Mucosa of descending colon (tissue), 3 donors: ENCODE measurements around the gene CACNA1S. TPM values are rescaled to one million over a fixed set of nuclear protein-coding genes. Genes with fewer than 3 reads are reported as not detected.

Experiments used
- ATAC-seq: fragments of 200-7000 bp; cut with Tn5 transposase; one replicate; pipeline ENCODE4 v1.9.1; 2020; ENCODE audit warnings: mild to moderate bottlenecking, moderate library complexity
- DNase-seq, 3 donors: peaks; one replicate each; pipeline ENCODE4 v3.0.0-alpha.2; 2020
- H3K36me3 ChIP-seq: fragments of 200-600 bp; one replicate; pipeline ENCODE4 v1.8.0; 2021; ENCODE audit warnings: low read depth, mild to moderate bottlenecking
- H3K4me1 ChIP-seq: fragments of 200-600 bp; one replicate; pipeline ENCODE4 v1.8.0; 2021; ENCODE audit warnings: low read depth, mild to moderate bottlenecking
- H3K4me3 ChIP-seq: fragments of 200-600 bp; one replicate; pipeline ENCODE4 v1.8.0; 2021; ENCODE audit warnings: mild to moderate bottlenecking
- H3K9me3 ChIP-seq: fragments of 200-600 bp; one replicate; pipeline ENCODE4 v1.8.0; 2021; ENCODE audit warnings: mild to moderate bottlenecking
- intact Hi-C, 2 donors: fragments of 100-400 bp; cut with DNase I in 1 of 2; cut with micrococcal nuclease in 1 of 2; formaldehyde crosslinking; loops; one replicate each; pipeline versions ENCODE4 v1.11.0 to v1.11.1; 2022; cut with DNase I, micrococcal nuclease
- total RNA-seq, 3 donors: library from RNA; stranded (reverse); fragmentation: NEBNext Ultra II Directional in 2 of 3; extraction: Animal tissue kit (Norgen Biotek cat#: 25700) in 2 of 3; gene quantifications; one replicate each; pipeline versions ENCODE4 v1.2.1 to v1.2.4, GENCODE V29; 2021 to 2023
- TF ChIP-seq, protein P1 (sequence below): fragments of 200-600 bp; IDR thresholded peaks from one replicate; pipeline ENCODE4 v1.8.0; 2022; ENCODE audit warnings: antibody characterized with exemption, mild to moderate bottlenecking
- donor health status: DM: no; HTN: no; CAD: no; lungs with moderate emphysema.
- donor health status: DM: no; HTN: no; CAD: no.
- donor health status: DM: no; HTN: yes; CAD: no.

Gene CACNA1S
- total RNA-seq, 3 donors from 2014 or later = not detected

DNA sequence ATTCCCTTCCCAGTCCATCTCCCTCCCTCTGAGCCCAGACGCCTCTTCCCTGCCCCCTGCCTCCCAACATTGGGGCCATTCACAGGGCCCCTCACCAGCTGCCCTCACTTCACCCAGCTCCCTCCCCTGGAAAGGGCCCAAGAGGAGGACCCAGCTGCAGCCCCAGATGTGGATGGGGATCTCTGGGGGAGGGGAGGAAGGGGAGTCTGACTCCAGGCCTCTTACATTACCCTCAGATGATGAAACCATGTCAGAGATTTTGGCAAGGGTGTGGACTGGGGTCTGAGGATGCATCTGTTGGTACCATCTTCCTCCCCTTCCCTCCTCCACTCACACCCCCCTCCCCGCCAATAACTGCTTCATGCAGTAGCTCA is 87.6 kb downstream of the CACNA1S start:
- ATAC-seq (no peak), DNase-seq (no peak)
- intact Hi-C loops = no loop called here
- H3K4me3 ChIP-seq = no peak overlapping the region
- peaks cover 50% of the 10 kb centered on the region for H3K4me1 ChIP-seq
- TF ChIP-seq, protein P1, sequence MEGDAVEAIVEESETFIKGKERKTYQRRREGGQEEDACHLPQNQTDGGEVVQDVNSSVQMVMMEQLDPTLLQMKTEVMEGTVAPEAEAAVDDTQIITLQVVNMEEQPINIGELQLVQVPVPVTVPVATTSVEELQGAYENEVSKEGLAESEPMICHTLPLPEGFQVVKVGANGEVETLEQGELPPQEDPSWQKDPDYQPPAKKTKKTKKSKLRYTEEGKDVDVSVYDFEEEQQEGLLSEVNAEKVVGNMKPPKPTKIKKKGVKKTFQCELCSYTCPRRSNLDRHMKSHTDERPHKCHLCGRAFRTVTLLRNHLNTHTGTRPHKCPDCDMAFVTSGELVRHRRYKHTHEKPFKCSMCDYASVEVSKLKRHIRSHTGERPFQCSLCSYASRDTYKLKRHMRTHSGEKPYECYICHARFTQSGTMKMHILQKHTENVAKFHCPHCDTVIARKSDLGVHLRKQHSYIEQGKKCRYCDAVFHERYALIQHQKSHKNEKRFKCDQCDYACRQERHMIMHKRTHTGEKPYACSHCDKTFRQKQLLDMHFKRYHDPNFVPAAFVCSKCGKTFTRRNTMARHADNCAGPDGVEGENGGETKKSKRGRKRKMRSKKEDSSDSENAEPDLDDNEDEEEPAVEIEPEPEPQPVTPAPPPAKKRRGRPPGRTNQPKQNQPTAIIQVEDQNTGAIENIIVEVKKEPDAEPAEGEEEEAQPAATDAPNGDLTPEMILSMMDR = no peak
- no peaks in the 10 kb centered on the region for H3K9me3 ChIP-seq
- no peaks in the 10 kb centered on the region for H3K36me3 ChIP-seq

DNA sequence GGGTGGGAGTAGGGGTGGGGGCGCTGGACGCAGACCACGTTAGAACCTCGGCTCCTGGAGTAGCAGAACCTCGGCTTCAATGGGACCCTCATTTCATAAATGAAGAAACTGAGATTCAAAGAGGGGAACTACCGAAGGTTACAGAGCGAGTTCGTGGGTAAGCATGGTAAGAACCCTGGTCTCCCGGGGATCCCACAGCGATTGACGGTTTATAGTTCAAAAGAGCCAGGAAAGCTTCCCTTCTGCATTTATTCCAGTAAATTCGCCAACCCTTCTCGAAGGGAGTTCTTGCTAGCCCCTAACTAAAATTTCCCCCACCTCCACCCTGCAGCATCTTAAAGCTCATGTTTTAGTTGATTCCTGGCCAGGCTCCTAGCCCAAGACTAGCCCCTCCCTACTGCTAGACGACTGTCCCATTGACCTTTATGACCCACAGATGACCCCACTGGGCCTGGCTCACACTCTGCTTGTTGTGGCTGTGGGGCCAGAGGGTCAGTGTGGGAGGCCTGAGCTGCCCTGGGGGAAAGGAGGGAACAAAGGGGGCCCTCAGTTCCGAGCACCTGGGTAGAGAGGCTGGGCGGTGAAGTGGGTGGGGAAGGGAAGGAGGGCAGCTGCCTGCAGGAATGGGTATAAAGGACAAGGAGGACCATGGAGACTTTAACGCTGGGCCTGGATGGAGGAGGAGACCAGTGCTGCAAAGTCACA is 88.2 kb downstream of the CACNA1S start:
- intact Hi-C loops = no loop called here
- TF ChIP-seq, protein P1 = no peak
- DNase-seq (no peak), ATAC-seq (no peak)
- Histone ChIP-seq H3K4me1 (peaks cover 53% of the 10 kb centered on the region), H3K36me3 (no peaks in the 10 kb centered on the region), H3K9me3 (no peaks in the 10 kb centered on the region), H3K4me3 (no peak overlapping the region)

DNA sequence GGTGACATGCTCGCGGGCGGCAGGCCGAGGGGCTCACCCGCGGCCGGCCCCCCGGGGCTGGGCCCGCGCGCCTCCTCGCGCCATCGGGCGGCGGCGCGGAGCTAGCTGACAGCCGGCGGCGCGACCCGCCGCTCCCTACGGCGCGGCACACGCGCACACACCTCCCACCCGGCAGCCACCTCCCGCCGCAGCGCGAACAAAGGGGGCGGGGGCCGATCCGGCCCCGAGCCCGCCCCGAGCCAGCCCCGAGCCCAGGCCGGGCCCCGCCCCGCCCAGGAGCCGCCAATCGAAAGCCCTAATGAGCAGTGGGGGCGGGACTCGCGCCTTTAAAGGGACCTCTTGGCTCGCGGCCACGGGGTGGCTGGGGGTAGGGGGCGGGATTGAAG is 88.7 kb downstream of the CACNA1S start, which contains the start of gene KIF21B:
Gene KIF21B (minus strand): TSS at position 198 of the 386 bp plus-strand sequence. CDS start 331 bp downstream, outside the sequence.
- peak; percentile 78 for ATAC-seq
- H3K4me1 ChIP-seq = peaks cover 48% of the 10 kb centered on the region
- intact Hi-C loops = no loop called here
- TF ChIP-seq, protein P1 = no peak
- no peaks in the 10 kb centered on the region for H3K36me3 ChIP-seq
- DNase-seq = peak; percentile 91 to 94 (median 94)
- H3K4me3 ChIP-seq = peak within 1 kb of the TSS; percentile 34
- no peaks in the 10 kb centered on the region for H3K9me3 ChIP-seq

DNA sequence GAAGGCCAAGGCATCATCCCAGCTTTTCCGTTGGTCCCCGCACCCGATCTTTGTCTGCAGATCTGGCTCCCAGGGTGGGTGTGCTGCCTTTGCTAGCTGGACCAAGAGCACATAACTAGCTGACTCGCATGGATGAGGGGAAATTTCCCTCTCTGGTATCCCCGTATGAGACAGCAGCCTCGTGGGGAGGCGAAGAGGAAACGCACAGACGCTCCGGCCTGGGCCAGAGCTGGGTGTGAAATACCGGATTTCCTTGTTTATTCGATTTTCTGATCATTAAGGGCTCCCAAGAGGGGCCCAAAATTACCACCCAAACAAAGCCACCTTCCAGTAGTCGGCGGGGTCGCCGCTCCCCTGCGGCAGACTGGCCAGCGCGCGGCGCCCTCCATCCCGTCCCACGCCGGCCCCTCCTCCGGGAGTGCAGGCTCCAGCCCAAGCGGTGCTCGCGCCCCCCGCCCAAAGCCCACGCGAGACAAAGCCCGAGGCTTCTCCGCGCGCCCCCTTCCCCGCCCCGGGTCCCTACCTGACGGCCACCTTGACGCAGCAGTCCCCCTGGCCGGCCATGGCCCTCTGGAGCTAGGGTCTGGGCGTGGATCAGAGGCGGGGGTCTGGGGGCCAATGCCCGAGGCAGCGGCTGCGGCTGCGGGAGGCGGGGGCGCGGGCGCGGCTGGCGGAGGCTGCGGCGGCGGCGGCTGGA is 89.3 kb downstream of the CACNA1S start:
- peak; percentile 5 for ATAC-seq
- DNase-seq = peak in 2 of 3 donors; percentile 37 to 75
- Histone ChIP-seq H3K36me3 (no peaks in the 10 kb centered on the region), H3K4me3 (peak overlapping the region; percentile 34), H3K9me3 (no peaks in the 10 kb centered on the region), H3K4me1 (peaks cover 44% of the 10 kb centered on the region)
- TF ChIP-seq, protein P1 = no peak
- intact Hi-C loops = no loop called here

DNA sequence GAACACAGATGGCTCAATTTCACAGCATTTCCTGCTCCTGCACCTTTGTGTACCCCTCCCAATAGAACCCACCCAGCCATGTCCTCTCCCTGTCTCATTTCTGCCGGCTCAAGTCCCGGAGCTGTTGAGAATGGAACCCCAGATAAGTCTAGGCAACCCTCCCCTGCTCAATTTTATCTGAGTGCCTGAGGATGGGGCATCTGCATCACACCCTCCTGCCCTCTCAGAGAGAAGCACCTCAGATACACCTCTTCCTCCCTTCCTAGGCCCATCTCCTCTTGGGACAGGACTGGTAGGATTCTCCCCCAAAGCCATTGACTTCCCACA is 89.8 kb downstream of the CACNA1S start:
- TF ChIP-seq, protein P1 = no peak
- Histone ChIP-seq H3K9me3 (no peaks in the 10 kb centered on the region), H3K36me3 (no peaks in the 10 kb centered on the region), H3K4me1 (peaks cover 40% of the 10 kb centered on the region), H3K4me3 (no peak overlapping the region)
- ATAC-seq (no peak), DNase-seq (no peak)
- intact Hi-C loops = no loop called here
